ENCODE results near the gene MOK.

The MOK gene

GRCh38 chr14:102217399-102217798 is 87.6 kb downstream of the MOK start:
- no peak overlapping the region for H2AFZ ChIP-seq (ENCODE audit: low read depth, low read length)
- H4K20me1 ChIP-seq (ENCODE audit: insufficient read depth, low read length), result peaks cover 37% of the 10 kb centered on the region
- no peaks in the 10 kb centered on the region for H3K9me3 ChIP-seq (ENCODE audit: insufficient read depth, low read length)
- no peak overlapping the region for H3K4me2 ChIP-seq (ENCODE audit: low read length)
- no peak overlapping the region for H3K4me3 ChIP-seq (ENCODE audit: low read length)
- peaks cover 33% of the 10 kb centered on the region for H3K4me1 ChIP-seq (ENCODE audit: low read length)
- H3K9ac ChIP-seq (ENCODE audit: low read length), result no peak overlapping the region
- no peaks in the 10 kb centered on the region for H3K27me3 ChIP-seq (ENCODE audit: low read depth, low read length)
- TF ChIP-seq CTCF (IDR thresholded peaks at IDR 0.05; ENCODE audit: low read depth, low read length) (no peak), EZH2phosphoT487 (IDR thresholded peaks at IDR 0.05; ENCODE audit: low read depth) (no peak)
- H3K79me2 ChIP-seq (ENCODE audit: low read length), result peaks cover 4% of the 10 kb centered on the region; the same call in 1 of the 2 replicates
- peaks cover 8% of the 10 kb centered on the region for H3K36me3 ChIP-seq (replicated peaks; ENCODE audit: low read depth, low read length)
- H3K27ac ChIP-seq (ENCODE audit: low read length), result no peak overlapping the region

- Histone ChIP-seq H3K27me3 (ENCODE audit: low read depth, low read length) (no peaks in the 10 kb centered on the region), H3K27ac (ENCODE audit: low read length) (no peak overlapping the region), H3K4me1 (ENCODE audit: low read length) (peaks cover 28% of the 10 kb centered on the region), H3K9ac (ENCODE audit: low read length) (no peak overlapping the region), H3K36me3 (replicated peaks; ENCODE audit: low read depth, low read length) (peaks cover under 1% of the 10 kb centered on the region), H3K79me2 (ENCODE audit: low read length) (peaks cover under 1% of the 10 kb centered on the region; the same call in 1 of the 2 replicates), H4K20me1 (ENCODE audit: insufficient read depth, low read length) (peaks cover 33% of the 10 kb centered on the region), H3K4me2 (ENCODE audit: low read length) (no peak overlapping the region), H3K9me3 (ENCODE audit: insufficient read depth, low read length) (no peaks in the 10 kb centered on the region), H2AFZ (ENCODE audit: low read depth, low read length) (no peak overlapping the region), H3K4me3 (ENCODE audit: low read length) (no peak overlapping the region)
- TF ChIP-seq EZH2phosphoT487 (IDR thresholded peaks at IDR 0.05; ENCODE audit: low read depth) (no peak), CTCF (IDR thresholded peaks at IDR 0.05; ENCODE audit: low read depth, low read length) (no peak)
These were observed 89.3 kb downstream of the MOK start for GRCh38 chr14:102215576-102216250.

DNA sequence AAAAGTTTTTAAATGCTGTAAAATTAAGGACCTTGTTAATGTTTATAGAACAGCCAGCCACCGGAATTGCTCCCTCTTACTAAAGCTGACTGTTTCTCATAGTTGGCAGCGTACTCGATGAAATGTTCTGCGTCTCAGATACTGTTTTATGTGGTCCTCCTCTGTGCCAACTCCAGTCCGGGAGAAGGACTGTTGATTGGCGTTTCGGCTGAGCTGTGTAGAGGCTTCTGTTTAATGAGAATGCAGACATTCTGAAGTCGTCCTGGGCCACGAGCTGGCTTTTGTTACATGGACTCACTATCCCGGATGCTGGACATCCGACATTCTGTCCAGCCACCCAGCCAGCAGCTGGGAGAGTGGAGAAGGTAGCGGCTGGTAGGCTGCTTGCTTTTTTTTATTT is 89.9 kb downstream of the MOK start:
- H3K36me3 ChIP-seq (replicated peaks; ENCODE audit: low read depth, low read length), result no peaks in the 10 kb centered on the region
- H3K4me1 ChIP-seq (ENCODE audit: low read length), result peaks cover 21% of the 10 kb centered on the region
- peaks cover 32% of the 10 kb centered on the region for H4K20me1 ChIP-seq (ENCODE audit: insufficient read depth, low read length)
- H3K27me3 ChIP-seq (ENCODE audit: low read depth, low read length), result no peaks in the 10 kb centered on the region
- no peak overlapping the region for H3K4me2 ChIP-seq (ENCODE audit: low read length)
- H3K4me3 ChIP-seq (ENCODE audit: low read length), result no peak overlapping the region
- H3K9me3 ChIP-seq (ENCODE audit: insufficient read depth, low read length), result no peaks in the 10 kb centered on the region
- TF ChIP-seq CTCF (IDR thresholded peaks at IDR 0.05; ENCODE audit: low read depth, low read length) (no peak), EZH2phosphoT487 (IDR thresholded peaks at IDR 0.05; ENCODE audit: low read depth) (no peak)
- H2AFZ ChIP-seq (ENCODE audit: low read depth, low read length), result no peak overlapping the region
- no peak overlapping the region for H3K27ac ChIP-seq (ENCODE audit: low read length)
- H3K79me2 ChIP-seq (ENCODE audit: low read length), result no peaks in the 10 kb centered on the region
- no peak overlapping the region for H3K9ac ChIP-seq (ENCODE audit: low read length)

DNA sequence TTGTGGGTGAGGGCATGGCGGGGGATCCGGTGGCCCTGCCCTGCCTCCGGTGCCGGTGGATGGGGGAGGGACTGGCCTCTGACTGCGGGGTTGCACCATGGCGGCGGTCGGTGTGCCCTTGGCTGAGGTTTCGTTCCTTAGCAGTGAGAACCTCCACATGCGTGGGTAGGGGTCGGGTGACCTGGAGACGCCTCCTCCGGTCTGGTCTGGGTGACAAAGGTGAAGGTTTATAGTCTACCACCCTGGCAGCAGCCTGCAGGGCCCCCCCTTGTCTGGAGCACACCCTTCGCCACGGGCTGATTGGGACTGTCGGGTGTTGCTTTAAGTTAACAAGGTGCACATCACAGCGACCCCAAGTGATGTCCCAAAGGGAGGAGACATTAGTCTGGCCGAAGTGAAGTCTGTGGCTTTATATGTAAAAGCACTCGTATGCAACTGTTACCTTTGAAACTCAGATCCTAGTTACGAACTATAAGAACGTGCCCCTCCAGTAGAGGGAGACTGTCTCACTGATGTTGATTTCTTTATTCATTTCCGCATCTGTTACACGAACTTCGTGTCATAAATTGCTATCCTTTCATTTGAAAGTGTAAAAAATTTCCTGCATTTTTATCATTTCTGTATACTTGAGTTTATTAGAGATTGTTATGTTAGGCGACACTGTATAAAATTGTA is 90.8 kb downstream of the MOK start:
- H4K20me1 ChIP-seq (ENCODE audit: insufficient read depth, low read length), result peaks cover 24% of the 10 kb centered on the region
- peak; percentile 17 for TF ChIP-seq CTCF (IDR thresholded peaks at IDR 0.05; ENCODE audit: low read depth, low read length)
- no peak for TF ChIP-seq EZH2phosphoT487 (IDR thresholded peaks at IDR 0.05; ENCODE audit: low read depth)
- no peak overlapping the region for H2AFZ ChIP-seq (ENCODE audit: low read depth, low read length)
- H3K27me3 ChIP-seq (ENCODE audit: low read depth, low read length), result no peaks in the 10 kb centered on the region
- no peak overlapping the region for H3K4me2 ChIP-seq (ENCODE audit: low read length)
- no peak overlapping the region for H3K27ac ChIP-seq (ENCODE audit: low read length)
- H3K4me3 ChIP-seq (ENCODE audit: low read length), result no peak overlapping the region
- no peaks in the 10 kb centered on the region for H3K9me3 ChIP-seq (ENCODE audit: insufficient read depth, low read length)
- no peak overlapping the region for H3K9ac ChIP-seq (ENCODE audit: low read length)
- no peaks in the 10 kb centered on the region for H3K79me2 ChIP-seq (ENCODE audit: low read length)
- peaks cover 6% of the 10 kb centered on the region for H3K36me3 ChIP-seq (replicated peaks; ENCODE audit: low read depth, low read length)
- peaks cover 12% of the 10 kb centered on the region for H3K4me1 ChIP-seq (ENCODE audit: low read length)

Measured in OCI-LY3 (cell line).